GM12878 (cell line): ENCODE results near the gene TMEM88. TPM values are rescaled to one million over a fixed set of nuclear protein-coding genes. Genes with fewer than 3 reads are reported as not detected.

Source experiments
- ATAC-seq: fragments of 200-7000 bp; cut with Tn5 transposase; 3 replicates; pipeline ENCODE4 v1.9.1; 2020; ENCODE audit warnings: mild to moderate bottlenecking, moderate library complexity
- BruUV-seq: library from RNA; stranded (reverse); fragments of 400-500 nt; replicated peaks from 2 replicates; lab custom pipeline; 2021; lab: Mats Ljungman, UMichigan
- CTCF ChIA-PET: fragments of 300-600 bp; sonication (Branson Sonifier 250); formaldehyde crosslinking; extraction: SDS; loops from one replicate; lab custom pipeline; 2021; ENCODE audit warnings: inconsistent platforms; lab: Yijun Ruan, JAX
- POLR2A ChIA-PET: fragments of 350-600 bp; formaldehyde crosslinking; extraction: SDS; loops from one replicate; lab custom pipeline; 2021; ENCODE audit warnings: inconsistent platforms; lab: Charles Lee
- RAD21 ChIA-PET: fragments of 300-600 bp; sonication (Branson Sonifier 250); formaldehyde crosslinking; loops from one replicate; lab custom pipeline; 2023; ENCODE audit warnings: antibody characterized with exemption; ENCODE audit not compliant: unreplicated experiment; lab: Charles Lee
- SMC1A ChIA-PET: fragments of 300-600 bp; sonication (Branson Sonifier 250); formaldehyde crosslinking; loops from one replicate; lab custom pipeline; 2023; ENCODE audit not compliant: unreplicated experiment, uncharacterized antibody; lab: Charles Lee
- DNase-seq: peaks from one replicate; pipeline ENCODE4 v3.0.0-alpha.2; 2011; ENCODE audit warnings: low read depth, low spot score
- FAIRE-seq: peaks from 3 replicates; lab custom pipeline; 2011; peaks lifted over from hg19 to GRCh38; lab: Jason Lieb, UNC
- H2AFZ ChIP-seq: 2 replicates; pipeline ENCODE4 v1.6.0; 2011; ENCODE audit warnings: low read depth, low read length, control low read depth; ENCODE audit not compliant: control insufficient read depth
- H3K27ac ChIP-seq: 2 replicates; pipeline ENCODE4 v1.5.1; 2011; ENCODE audit warnings: control low read depth; ENCODE audit not compliant: control insufficient read depth, insufficient read depth
- H3K27me3 ChIP-seq, 2 experiments: replicated peaks in 1 of 2; 2 replicates each; pipeline versions ENCODE4 v1.6.0 to v1.6.1; 2011; ENCODE audit warnings: low read length in 1 of 2; ENCODE audit not compliant: control insufficient read depth in 2 of 2, insufficient read depth in 2 of 2
- H3K36me3 ChIP-seq, 2 experiments: 2 replicates each; pipeline ENCODE4 v1.5.1; 2011; ENCODE audit warnings: low read length in 1 of 2; ENCODE audit not compliant: control insufficient read depth in 2 of 2, insufficient read depth in 2 of 2
- H3K4me1 ChIP-seq: 2 replicates; pipeline ENCODE4 v1.6.1; 2011; ENCODE audit warnings: mild to moderate bottlenecking, low read length, moderate library complexity, mixed read lengths; ENCODE audit not compliant: control insufficient read depth, insufficient read depth
- H3K4me2 ChIP-seq: 2 replicates; pipeline ENCODE4 v1.6.0; 2011; ENCODE audit warnings: control low read depth; ENCODE audit not compliant: control insufficient read depth, insufficient read depth
- H3K4me3 ChIP-seq: fragments of 200-600 bp; sonication (generic); 2 replicates; pipeline ENCODE4 v1.5.1; 2016
- H3K79me2 ChIP-seq: 2 replicates; pipeline ENCODE4 v1.6.0; 2011; ENCODE audit warnings: low read length; ENCODE audit not compliant: control insufficient read depth, insufficient read depth
- H3K9ac ChIP-seq: 2 replicates; pipeline ENCODE4 v1.8.0; 2011; ENCODE audit warnings: low read length, control low read depth, mixed read lengths; ENCODE audit not compliant: control insufficient read depth, insufficient read depth
- H3K9me3 ChIP-seq: replicated peaks from 3 replicates; pipeline ENCODE4 v1.5.1; 2011; ENCODE audit warnings: mild to moderate bottlenecking, low read length; ENCODE audit not compliant: control insufficient read depth, insufficient read depth
- H4K20me1 ChIP-seq: 2 replicates; pipeline ENCODE4 v1.6.0; 2011; ENCODE audit not compliant: control insufficient read depth, insufficient read depth
- CBX5 ChIP-seq: sonication (generic); IDR thresholded peaks from 2 replicates; pipeline ENCODE4 v1.6.1; 2016; ENCODE audit warnings: low read depth, moderate library complexity, mild to moderate bottlenecking, inconsistent platforms
- EP300 ChIP-seq, 2 experiments: fragments of 150-350 bp in 1 of 2; IDR thresholded peaks; 2 replicates each; pipeline ENCODE4 v1.6.1; 2011 to 2012; ENCODE audit warnings: low read depth in 2 of 2, low read length in 2 of 2, borderline replicate concordance in 1 of 2, improper control_type of control experiment in 1 of 2, inconsistent platforms in 1 of 2; ENCODE audit not compliant: control insufficient read depth in 1 of 2
- MXI1 ChIP-seq: fragments of 150-350 bp; IDR thresholded peaks from 2 replicates; pipeline ENCODE4 v1.6.1; 2011; ENCODE audit warnings: low read depth, mild to moderate bottlenecking, inconsistent platforms, low read length, improper control_type of control experiment
- NR2F1 ChIP-seq: fragments of 450-650 bp; conservative IDR thresholded peaks from 2 replicates; pipeline ENCODE4 v1.6.1; 2017; ENCODE audit warnings: mild to moderate bottlenecking
- SP1 ChIP-seq: IDR thresholded peaks from one replicate; pipeline ENCODE4 v1.6.1; 2011; ENCODE audit warnings: low read depth, low read length
- ZNF24 ChIP-seq: fragments of 450-650 bp; IDR thresholded peaks from 2 replicates; pipeline ENCODE4 v1.6.1; 2017; ENCODE audit warnings: antibody characterized with exemption, mild to moderate bottlenecking
- ZNF622 ChIP-seq: fragments of 450-650 bp; IDR thresholded peaks from 2 replicates; pipeline ENCODE4 v1.6.1; 2017; ENCODE audit warnings: mild to moderate bottlenecking, inconsistent platforms
- WGBS: methylation state at CpG from one replicate; pipeline ENCODE4 v1.1.6; 2016; ENCODE audit warnings: low lambda C conversion rate; ENCODE audit not compliant: insufficient replicate concordance, insufficient coverage; ENCODE audit errors: missing lambda C conversion rate; 5-methylcytosine and 5-hydroxymethylcytosine counted together
- in situ Hi-C: fragments of 300-500 bp; cut with MboI; formaldehyde crosslinking; loops from 9 replicates; pipeline ENCODE4 v1.14.3; 2018; ENCODE audit warnings: mixed read lengths
- intact Hi-C: fragments of 100-400 bp; cut with micrococcal nuclease; formaldehyde crosslinking; loops from one replicate; pipeline ENCODE4 v1.14.2; 2022; ENCODE audit not compliant: unreplicated experiment
- polyA plus RNA-seq, 11 experiments: library from polyadenylated mRNA; depleted of rRNA in 4 of 11; unstranded in 6 of 11; stranded (reverse) in 5 of 11; fragments of >200 nt; fragmentation: Nextera tagmentation in 4 of 11; fragmentation: Illumina TruSeq in 1 of 11; extraction: Ambion mirVana in 4 of 11; extraction: Trizol in 1 of 11; gene quantifications; 1 replicate in 1 of 11; 2 replicates in 10 of 11; pipeline versions ENCODE4 v1.2.1 to v1.2.3, GENCODE V29; 2011 to 2016; ENCODE audit warnings: inconsistent platforms in 2 of 11, missing spikeins in 2 of 11, low read depth in 1 of 11
- total RNA-seq, 4 experiments: library from RNA; depleted of rRNA in 3 of 4; stranded (reverse); fragments of >200 nt in 3 of 4; fragmentation: Illumina TruSeq in 1 of 4; extraction: Trizol in 1 of 4; gene quantifications; 2 replicates each; pipeline versions ENCODE4 v1.2.1 to v1.2.3, GENCODE V29; 2013 to 2021
- TF ChIP-seq, protein P1 (sequence below): IDR thresholded peaks from 2 replicates; pipeline ENCODE4 v1.6.1; 2011; ENCODE audit warnings: low read depth, low read length, improper control_type of control experiment, borderline replicate concordance

Gene TMEM88
- total and polyA plus RNA-seq, 10 of the 15 experiments (the other 5 are each of a cell fraction or from before 2014, with no cell fraction given) = 0.21 to 2.2 (median 0.62) TPM; not detected in 5

DNA sequence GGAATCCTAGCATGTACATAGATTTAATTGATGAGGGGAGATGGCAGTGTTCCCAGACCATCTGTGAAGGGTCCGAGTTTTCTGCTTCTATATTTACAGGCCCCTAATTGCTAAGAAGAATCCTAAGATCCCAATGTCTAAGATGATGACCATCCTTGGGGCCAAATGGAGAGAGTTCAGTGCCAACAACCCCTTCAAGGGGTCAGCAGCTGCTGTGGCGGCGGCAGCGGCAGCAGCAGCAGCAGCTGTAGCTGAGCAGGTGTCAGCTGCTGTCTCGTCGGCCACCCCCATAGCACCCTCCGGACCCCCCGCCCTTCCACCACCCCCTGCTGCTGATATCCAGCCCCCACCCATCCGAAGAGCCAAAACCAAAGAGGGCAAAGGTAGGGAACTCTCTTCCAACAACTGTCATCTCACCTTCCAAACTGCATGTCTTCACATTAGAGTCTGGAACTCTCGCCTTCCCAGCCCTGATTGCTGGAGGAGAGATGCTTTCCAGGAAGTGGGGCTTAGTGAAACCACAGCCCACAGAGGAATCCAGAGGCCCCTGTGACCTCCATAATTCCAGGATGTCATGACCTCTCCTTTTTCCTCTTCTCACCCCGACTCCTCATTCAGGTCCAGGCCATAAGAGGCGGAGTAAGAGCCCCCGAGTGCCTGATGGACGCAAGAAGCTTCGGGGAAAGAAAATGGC, 38.5 kb downstream of the TMEM88 start:
- TF ChIP-seq CBX5 (no peak), ZNF622 (no peak), MXI1 (no peak), SP1 (no peak), NR2F1 (no peak), ZNF24 (no peak), EP300 (IDR thresholded peaks at IDR 0.05; ENCODE audit: borderline replicate concordance in 1 of 2, control insufficient read depth in 1 of 2, low read depth in 2 of 2, low read length in 2 of 2) (no peak)
- TF ChIP-seq, protein P1, sequence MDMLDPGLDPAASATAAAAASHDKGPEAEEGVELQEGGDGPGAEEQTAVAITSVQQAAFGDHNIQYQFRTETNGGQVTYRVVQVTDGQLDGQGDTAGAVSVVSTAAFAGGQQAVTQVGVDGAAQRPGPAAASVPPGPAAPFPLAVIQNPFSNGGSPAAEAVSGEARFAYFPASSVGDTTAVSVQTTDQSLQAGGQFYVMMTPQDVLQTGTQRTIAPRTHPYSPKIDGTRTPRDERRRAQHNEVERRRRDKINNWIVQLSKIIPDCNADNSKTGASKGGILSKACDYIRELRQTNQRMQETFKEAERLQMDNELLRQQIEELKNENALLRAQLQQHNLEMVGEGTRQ = no peak
- Histone ChIP-seq H3K27me3 (no peaks in the 10 kb centered on the region), H3K4me1 (peaks cover 3% of the 10 kb centered on the region), H2AFZ (no peak overlapping the region), H3K9me3 (no peaks in the 10 kb centered on the region), H4K20me1 (no peaks in the 10 kb centered on the region), H3K79me2 (peaks cover 10% of the 10 kb centered on the region), H3K36me3 (peaks cover 25 to 35% of the 10 kb centered on the region in 2 experiments), H3K9ac (no peak overlapping the region), H3K27ac (no peak overlapping the region), H3K4me2 (no peak overlapping the region), H3K4me3 (no peak overlapping the region)
- ChIA-PET POLR2A (no interaction called here), CTCF (no interaction called here), SMC1A (no interaction called here), RAD21 (no interaction called here)
- BruUV-seq = no TSS peak
- intact Hi-C loops = no loop called here
- no peak for ATAC-seq
- no peak for DNase-seq
- in situ Hi-C loops = no loop called here
- FAIRE-seq = no peak
- 77% methylated on average over 12 of the region's 15 CpGs for WGBS
